Hippocampal formation (tissue), 2 donors: ENCODE data around the gene VCL.
"Not testable (repeated sequence)": the region's sequence is repeated elsewhere in the genome, so short reads cannot be mapped to it uniquely, and the experiment has no call there.

Source experiments
- DNase-seq, 2 donors: peaks; one replicate each; lab custom pipeline; 2025; lab: John Stamatoyannopoulos, UW

Gene VCL

GRCh38 chr10:73997787-73998622, at the start of gene VCL:
Gene VCL, plus strand, starts transcription at chr10:73998116. Its CDS starts 92 bp downstream, at chr10:73998208.
- DNase-seq, result peak; percentile 95 to 96

DNA sequence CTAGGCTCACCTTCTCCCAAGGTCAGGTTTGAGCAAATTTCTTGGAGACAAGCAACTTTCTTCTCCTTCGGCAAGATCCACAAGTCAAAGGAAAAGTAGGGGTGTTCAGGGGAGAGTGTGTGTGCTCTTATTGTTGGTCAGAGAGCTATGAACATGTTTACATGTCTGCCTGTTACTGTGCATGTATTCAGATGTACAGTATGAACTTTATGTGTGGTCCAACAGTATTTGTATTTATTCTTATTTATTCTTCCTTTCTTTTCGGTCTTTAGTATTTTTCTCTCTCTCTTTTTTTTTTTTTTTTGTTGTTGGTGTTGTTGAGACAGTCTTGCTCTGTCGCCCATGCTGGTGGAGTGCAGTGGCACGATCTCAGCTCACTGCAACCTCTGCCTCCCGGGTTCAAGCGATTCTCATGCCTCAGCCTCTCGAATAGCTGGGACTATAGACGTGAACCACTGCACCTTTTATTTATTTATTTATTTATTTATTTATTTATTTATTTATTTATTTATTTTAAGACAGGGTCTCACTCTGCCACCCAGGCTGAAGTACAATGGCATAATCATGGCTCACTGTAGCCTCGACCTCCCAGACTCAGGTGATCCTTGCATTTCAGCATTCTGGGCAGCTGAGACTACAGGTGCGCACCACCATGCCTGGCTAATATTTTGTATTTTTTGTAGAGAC, 48.8 kb upstream of the VCL start:
- DNase-seq, result no peak

GRCh38 chr10:73950155-73950948, 47.6 kb upstream of the VCL start:
- DNase-seq, result no peak

DNA sequence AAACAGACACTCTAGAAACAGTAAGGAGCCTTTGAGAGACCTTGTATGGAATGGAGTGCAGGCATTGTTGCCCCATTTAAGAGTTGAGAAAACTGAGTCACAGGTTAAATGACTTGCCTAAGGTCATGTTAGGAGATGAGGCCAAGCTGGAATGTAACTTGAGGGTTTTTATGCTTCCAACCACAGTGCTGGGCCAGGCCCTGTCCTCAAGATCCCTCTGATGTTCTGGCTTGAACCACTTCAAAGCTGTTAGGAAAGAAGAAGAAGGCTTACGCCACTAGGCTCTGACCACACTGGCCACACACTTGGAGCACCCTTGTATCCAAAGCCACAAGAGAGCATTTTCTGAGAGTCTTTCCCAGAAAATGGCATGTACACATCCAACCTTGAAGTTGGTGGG, 44.3 kb upstream of the VCL start:
- no peak for DNase-seq

- DNase-seq, result no peak
Observed at GRCh38 chr10:73954737-73955136, 43.2 kb upstream of the VCL start.

DNA sequence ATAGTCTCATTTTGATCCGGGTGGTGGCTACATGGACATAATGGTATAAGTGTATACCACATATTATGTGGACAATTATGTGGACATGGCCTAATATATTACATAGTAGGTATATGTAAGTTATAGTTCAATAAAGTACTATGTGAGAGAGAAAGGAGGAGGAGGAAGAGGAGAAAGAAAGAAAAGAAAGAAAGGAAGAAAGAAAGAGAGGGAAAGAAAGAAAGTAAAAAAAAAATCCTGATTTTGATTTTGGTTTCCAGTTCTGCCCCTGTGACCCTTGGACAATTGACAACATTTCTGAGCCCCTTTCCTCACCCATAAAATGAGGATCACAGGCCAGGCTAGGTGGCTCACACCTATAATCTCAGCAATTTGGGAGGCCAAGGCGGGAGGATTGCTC, 42.2 kb upstream of the VCL start:
- DNase-seq, result no peak

GRCh38 chr10:73956476-73957359, 41.2 kb upstream of the VCL start:
- DNase-seq, result no peak

- DNase-seq, result no peak
Observed at GRCh38 chr10:73959484-73960243, 38.3 kb upstream of the VCL start.

- no peak for DNase-seq
Observed at GRCh38 chr10:73962386-73962785, 35.5 kb upstream of the VCL start.

GRCh38 chr10:73963533-73963932, 34.4 kb upstream of the VCL start:
- not testable (repeated sequence) for DNase-seq

DNA sequence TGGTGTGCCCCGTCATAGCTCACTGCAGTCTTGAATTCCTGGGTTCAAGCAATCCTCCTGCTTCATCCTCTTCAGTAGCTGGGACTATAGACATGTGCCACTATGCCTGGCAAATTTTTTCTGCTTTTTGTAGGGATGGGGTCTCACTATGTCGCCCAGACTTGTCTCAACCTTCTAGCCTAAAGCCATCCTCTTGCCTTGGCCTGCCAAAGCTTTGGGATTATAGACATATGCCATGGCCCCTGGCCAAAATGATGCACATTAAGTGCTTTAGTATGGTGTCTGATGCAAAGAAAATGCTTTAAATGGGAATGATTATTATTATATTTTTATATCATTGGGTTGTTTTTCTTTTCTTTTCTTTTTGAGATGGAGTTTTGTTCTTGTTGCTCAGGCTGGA, 33.2 kb upstream of the VCL start:
- no peak for DNase-seq

GRCh38 chr10:73965267-73965889, 32.5 kb upstream of the VCL start:
- DNase-seq, result not testable (repeated sequence)

DNA sequence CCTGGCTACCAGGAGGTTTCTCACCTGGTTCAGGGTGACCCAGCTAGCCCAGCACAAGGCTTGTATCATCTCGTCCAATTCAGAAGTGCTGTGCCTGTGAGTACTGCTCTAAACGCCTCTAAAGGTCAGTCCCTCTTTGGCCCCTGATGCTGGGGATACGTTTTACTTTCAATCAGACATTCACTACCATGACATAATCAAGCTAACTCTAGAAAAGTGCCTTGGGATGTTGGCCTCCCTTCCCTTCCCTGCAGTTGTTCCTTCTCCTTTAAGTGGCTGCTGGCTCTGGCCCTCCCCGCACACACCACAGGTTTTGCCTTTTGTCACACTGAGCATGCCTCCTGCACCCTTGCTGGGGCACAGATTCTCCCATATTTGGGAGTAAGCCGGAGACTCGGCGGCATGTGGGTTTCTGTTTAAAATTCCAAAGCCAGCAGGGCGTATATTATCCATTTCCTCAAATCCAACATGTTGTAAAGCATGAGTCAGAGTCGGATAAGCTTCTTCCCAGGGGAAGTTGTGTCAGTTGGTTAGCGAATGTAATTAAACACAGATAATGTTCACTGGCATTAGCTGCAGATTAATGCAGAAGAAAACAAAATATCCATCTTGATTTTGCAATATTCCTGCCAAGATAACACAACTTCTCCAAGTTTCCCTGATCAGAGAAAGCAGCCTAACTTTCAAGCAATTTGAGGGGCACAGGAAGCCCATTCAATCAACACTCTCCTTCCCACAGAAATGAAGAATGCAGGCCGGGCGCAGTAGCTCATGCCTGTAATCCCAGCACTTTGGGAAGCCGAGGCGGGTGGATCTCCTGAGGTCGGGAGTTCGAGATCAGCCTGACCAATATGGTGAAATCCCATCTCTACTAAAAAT, 31.8 kb upstream of the VCL start:
- peak in 1 of 2 donors; percentile 22 for DNase-seq

GRCh38 chr10:73967022-73967429, 30.9 kb upstream of the VCL start:
- no peak for DNase-seq

DNA sequence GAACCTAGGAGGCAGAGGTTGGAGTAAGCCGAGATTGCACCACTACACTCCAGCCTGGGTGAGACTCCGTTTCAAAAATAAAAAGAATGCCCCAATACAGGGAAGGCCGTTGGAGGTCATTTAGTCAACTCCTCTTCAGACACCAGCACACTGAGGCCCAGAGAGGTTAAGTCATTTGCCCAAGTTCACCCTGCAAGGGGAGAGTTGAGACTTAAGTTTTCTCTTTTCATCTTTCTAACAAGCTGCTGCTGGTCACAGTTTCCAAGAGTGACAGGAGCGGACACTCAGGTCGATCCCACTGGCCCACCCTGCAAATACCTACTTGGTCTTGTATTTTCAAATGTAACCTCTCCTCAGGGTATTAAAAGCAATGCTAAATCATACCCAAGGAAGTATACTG, 30.4 kb upstream of the VCL start:
- DNase-seq, result no peak

DNA sequence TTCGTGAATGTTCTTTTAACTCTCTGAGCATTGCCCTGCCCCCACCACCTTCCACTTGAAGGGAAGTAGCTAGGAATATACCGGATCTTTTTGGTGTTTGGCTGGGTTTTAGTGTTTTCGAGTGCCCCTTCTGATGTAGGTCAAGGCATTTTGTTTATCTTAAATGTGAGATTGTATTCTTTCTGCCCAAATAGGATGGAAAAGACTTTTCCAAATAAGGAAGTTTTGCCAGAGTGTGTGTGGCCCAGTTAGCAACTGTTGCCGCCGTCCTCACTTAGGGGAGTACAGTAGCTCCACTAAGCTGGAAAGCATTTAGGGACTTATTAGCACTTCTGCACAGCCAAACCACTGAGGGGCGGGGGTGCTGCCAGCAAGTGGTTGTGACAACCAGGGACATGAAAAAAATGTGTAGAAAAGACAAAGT, 29.8 kb upstream of the VCL start:
- no peak for DNase-seq

GRCh38 chr10:73969224-73969841, 28.6 kb upstream of the VCL start:
- DNase-seq, result no peak

- no peak for DNase-seq
Observed at GRCh38 chr10:73970845-73971244, 27.1 kb upstream of the VCL start.
